ENCODE data around the gene NTN4. TPM values are rescaled to one million over a fixed set of nuclear protein-coding genes. Genes with fewer than 3 reads are reported as not detected.

The NTN4 gene
- polyA plus RNA-seq, 1 donor (not counting 4 experiments of a cell fraction or from before 2014, with no cell fraction given), result 8.3 TPM

- Histone ChIP-seq H2AFZ (ENCODE audit: control insufficient read depth, low read length) (peak overlapping the region; percentile 85), H3K4me3 (ENCODE audit: control insufficient read depth in 2 of 3, extremely low read depth in 1 of 3, insufficient read depth in 2 of 3, low read depth in 1 of 3, low read length in 3 of 3) (peak overlapping the region; percentile 52 to 77 (median 71)), H3K9me3 (ENCODE audit: control insufficient read depth, low read depth, low read length) (no peaks in the 10 kb centered on the region), H3K4me2 (ENCODE audit: control insufficient read depth, extremely low read depth, insufficient read depth, low read depth, low read length) (peak overlapping the region; percentile 93), H3K27ac (ENCODE audit: control insufficient read depth, insufficient read depth, low read length) (peak overlapping the region; percentile 51), H3K4me1 (ENCODE audit: control insufficient read depth, extremely low read depth, insufficient read depth, low read length) (peaks cover 23% of the 10 kb centered on the region), H3K9me1 (ENCODE audit: control insufficient read depth, extremely low read depth, insufficient read depth, low read length) (no peaks in the 10 kb centered on the region), H3K36me3 (ENCODE audit: control insufficient read depth in 2 of 2, extremely low read depth in 1 of 2, insufficient read depth in 2 of 2, low read length in 2 of 2) (no peaks in the 10 kb centered on the region), H3K79me2 (ENCODE audit: control insufficient read depth, insufficient read depth, low read length) (no peaks in the 10 kb centered on the region), H3K27me3 (ENCODE audit: control insufficient read depth, extremely low read depth, insufficient read depth, low read length) (no peaks in the 10 kb centered on the region), H3K9ac (ENCODE audit: control insufficient read depth, extremely low read depth, insufficient read depth, low read length) (peak overlapping the region; percentile 74), H4K20me1 (ENCODE audit: control insufficient read depth, extremely low read depth, insufficient read depth, low read length) (no peaks in the 10 kb centered on the region)
- peak in 1 of 3 experiments; percentile 32 for TF ChIP-seq CTCF (optimal IDR thresholded peaks at IDR 0.05 in 1 of 3, IDR thresholded peaks at IDR 0.05 in 1 of 3, conservative IDR thresholded peaks at IDR 0.05 in 1 of 3; ENCODE audit: extremely low read depth in 1 of 3, insufficient read depth in 2 of 3, low read length in 3 of 3)
- TF ChIP-seq EZH2 (IDR thresholded peaks at IDR 0.05; ENCODE audit: low read length), result no peak
- DNase-seq (ENCODE audit: low read depth, low spot score) (no peak), FAIRE-seq (no peak)
- dilution Hi-C loops (cut with MboI; ENCODE audit: extremely low pct_ligation_motif_present, low sequenced_read_pairs), result no loop called here
Observed at GRCh38 chr12:95789126-95790032, 1.2 kb downstream of the NTN4 start.

GRCh38 chr12:95788637-95789036, 1.9 kb downstream of the NTN4 start:
- peak; percentile 84 for FAIRE-seq

More at GRCh38 chr12:95788637-95789036, 1.9 kb downstream of the NTN4 start:
- TF ChIP-seq EZH2 (IDR thresholded peaks at IDR 0.05; ENCODE audit: low read length), result no peak
- no peak for TF ChIP-seq CTCF (optimal IDR thresholded peaks at IDR 0.05 in 1 of 3, IDR thresholded peaks at IDR 0.05 in 1 of 3, conservative IDR thresholded peaks at IDR 0.05 in 1 of 3; ENCODE audit: extremely low read depth in 1 of 3, insufficient read depth in 2 of 3, low read length in 3 of 3)
- Histone ChIP-seq H2AFZ (ENCODE audit: control insufficient read depth, low read length) (no peak overlapping the region), H3K79me2 (ENCODE audit: control insufficient read depth, insufficient read depth, low read length) (no peaks in the 10 kb centered on the region), H3K9me1 (ENCODE audit: control insufficient read depth, extremely low read depth, insufficient read depth, low read length) (no peaks in the 10 kb centered on the region), H3K4me3 (ENCODE audit: control insufficient read depth in 2 of 3, extremely low read depth in 1 of 3, insufficient read depth in 2 of 3, low read depth in 1 of 3, low read length in 3 of 3) (peak overlapping the region in 1 of 3 experiments; percentile 71), H3K9me3 (ENCODE audit: control insufficient read depth, low read depth, low read length) (no peaks in the 10 kb centered on the region), H3K27ac (ENCODE audit: control insufficient read depth, insufficient read depth, low read length) (peak overlapping the region; percentile 4), H3K4me2 (ENCODE audit: control insufficient read depth, extremely low read depth, insufficient read depth, low read depth, low read length) (peak overlapping the region; percentile 93), H4K20me1 (ENCODE audit: control insufficient read depth, extremely low read depth, insufficient read depth, low read length) (no peaks in the 10 kb centered on the region), H3K27me3 (ENCODE audit: control insufficient read depth, extremely low read depth, insufficient read depth, low read length) (no peaks in the 10 kb centered on the region), H3K9ac (ENCODE audit: control insufficient read depth, extremely low read depth, insufficient read depth, low read length) (no peak overlapping the region), H3K36me3 (ENCODE audit: control insufficient read depth in 2 of 2, extremely low read depth in 1 of 2, insufficient read depth in 2 of 2, low read length in 2 of 2) (no peaks in the 10 kb centered on the region), H3K4me1 (ENCODE audit: control insufficient read depth, extremely low read depth, insufficient read depth, low read length) (peaks cover 23% of the 10 kb centered on the region)
- dilution Hi-C loops (cut with MboI; ENCODE audit: extremely low pct_ligation_motif_present, low sequenced_read_pairs), result no loop called here
- DNase-seq (ENCODE audit: low read depth, low spot score), result no peak
